ENCODE measurements around the gene GLI3.

- no peak for TF ChIP-seq POLR2AphosphoS5 (IDR thresholded peaks at IDR 0.05; ENCODE audit: low read depth, low read length)
- TF ChIP-seq TAF1 (IDR thresholded peaks at IDR 0.05; ENCODE audit: borderline replicate concordance, insufficient read depth, low read length): no peak
- TF ChIP-seq REST (IDR thresholded peaks at IDR 0.05; ENCODE audit: insufficient read depth in 1 of 2, low read depth in 2 of 2, low read length in 2 of 2): no peak
Observed at GRCh38 chr7:42144604-42145003, 92.4 kb downstream of the GLI3 start.
